Stomach (tissue), 4 donors: Measurements from ENCODE around the gene WDR5.

Source experiments
- POLR2A ChIP-seq, 4 donors: fragments of 450-650 bp; IDR thresholded peaks; one replicate each; pipeline ENCODE4 v1.6.1; 2016; ENCODE audit warnings: antibody characterized with exemption in 4 of 4, control low read depth in 2 of 4, mild to moderate bottlenecking in 1 of 4, moderate library complexity in 1 of 4
- TF ChIP-seq, protein P1 (sequence below), 7 experiments: fragments of 450-650 bp in 4 of 7; fragments of 200-600 bp in 3 of 7; sonication (generic) in 3 of 7; IDR thresholded peaks; one replicate each; pipeline ENCODE4 v1.5.1; 2016 to 2019; ENCODE audit warnings: antibody characterized with exemption in 7 of 7, control low read depth in 2 of 7, mild to moderate bottlenecking in 1 of 7

DNA sequence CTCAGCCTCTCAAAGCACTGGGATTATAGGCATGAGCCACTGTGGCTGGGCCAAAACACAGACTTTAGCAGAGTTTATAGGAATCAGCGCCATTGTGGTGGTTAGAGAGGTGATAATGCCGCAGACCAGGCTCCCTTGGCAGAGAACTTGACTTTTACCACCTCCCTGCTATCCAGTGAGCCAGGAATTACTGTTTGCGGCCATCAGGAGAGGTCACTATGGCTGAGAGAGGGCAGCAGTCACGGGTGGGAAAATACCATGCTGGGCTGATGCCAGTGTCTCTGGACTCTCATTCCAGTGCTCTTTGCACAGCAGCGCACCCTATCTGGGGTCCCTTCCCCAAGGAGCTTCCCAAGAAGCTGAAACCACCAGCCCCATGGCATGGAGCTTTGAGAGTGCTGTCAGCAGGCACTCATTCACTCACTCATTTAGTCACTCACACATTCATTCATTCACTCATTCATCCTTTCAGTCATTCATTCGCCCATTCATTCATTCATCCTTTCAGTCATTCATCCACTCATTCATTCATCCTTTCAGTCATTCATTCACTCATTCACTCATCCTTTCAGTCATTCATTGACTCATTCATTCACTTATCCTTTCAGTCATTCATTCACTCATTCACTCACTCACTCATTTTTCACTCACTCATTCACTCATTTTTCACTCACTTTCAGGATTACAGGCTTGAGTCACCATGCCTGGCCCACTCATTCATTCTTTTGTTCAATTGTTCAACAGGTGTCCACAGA is 55.8 kb downstream of the WDR5 start:
- TF ChIP-seq, protein P1, sequence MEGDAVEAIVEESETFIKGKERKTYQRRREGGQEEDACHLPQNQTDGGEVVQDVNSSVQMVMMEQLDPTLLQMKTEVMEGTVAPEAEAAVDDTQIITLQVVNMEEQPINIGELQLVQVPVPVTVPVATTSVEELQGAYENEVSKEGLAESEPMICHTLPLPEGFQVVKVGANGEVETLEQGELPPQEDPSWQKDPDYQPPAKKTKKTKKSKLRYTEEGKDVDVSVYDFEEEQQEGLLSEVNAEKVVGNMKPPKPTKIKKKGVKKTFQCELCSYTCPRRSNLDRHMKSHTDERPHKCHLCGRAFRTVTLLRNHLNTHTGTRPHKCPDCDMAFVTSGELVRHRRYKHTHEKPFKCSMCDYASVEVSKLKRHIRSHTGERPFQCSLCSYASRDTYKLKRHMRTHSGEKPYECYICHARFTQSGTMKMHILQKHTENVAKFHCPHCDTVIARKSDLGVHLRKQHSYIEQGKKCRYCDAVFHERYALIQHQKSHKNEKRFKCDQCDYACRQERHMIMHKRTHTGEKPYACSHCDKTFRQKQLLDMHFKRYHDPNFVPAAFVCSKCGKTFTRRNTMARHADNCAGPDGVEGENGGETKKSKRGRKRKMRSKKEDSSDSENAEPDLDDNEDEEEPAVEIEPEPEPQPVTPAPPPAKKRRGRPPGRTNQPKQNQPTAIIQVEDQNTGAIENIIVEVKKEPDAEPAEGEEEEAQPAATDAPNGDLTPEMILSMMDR (IDR thresholded peaks at IDR 0.05): no peak
- no peak for TF ChIP-seq POLR2A (IDR thresholded peaks at IDR 0.05)
